Stimulated activated CD8-positive, alpha-beta memory T cell treated with anti-CD3 and anti-CD28 coated beads, Interleukin-4, amount 100 ng/mL, for 4 hours (primary cell): Measurements from ENCODE around the gene FAT1.

Source experiments
- DNase-seq, 2 donors: peaks; one replicate each; pipeline ENCODE4 v3.0.0-alpha.2; 2020; ENCODE audit warnings: low read depth in 2 of 2, low spot score in 1 of 2

Gene FAT1

GRCh38 chr4:186581421-186581820 is 142.2 kb downstream of the FAT1 start:
- no peak for DNase-seq

GRCh38 chr4:186580669-186581068 is 143.0 kb downstream of the FAT1 start:
- no peak for DNase-seq

- no peak for DNase-seq
Measured at GRCh38 chr4:186570193-186570996, 153.3 kb downstream of the FAT1 start.

- DNase-seq: no peak
Measured at GRCh38 chr4:186569533-186570192, 154.0 kb downstream of the FAT1 start.

GRCh38 chr4:186566068-186566467 is 157.6 kb downstream of the FAT1 start:
- DNase-seq: no peak

- no peak for DNase-seq
Measured at GRCh38 chr4:186563761-186564160, 159.9 kb downstream of the FAT1 start.

- DNase-seq: no peak
Measured at GRCh38 chr4:186561748-186562147, 161.9 kb downstream of the FAT1 start.

GRCh38 chr4:186560647-186561046 is 163.0 kb downstream of the FAT1 start:
- no peak for DNase-seq

GRCh38 chr4:186557486-186557885 is 166.2 kb downstream of the FAT1 start:
- DNase-seq: no peak

- no peak for DNase-seq
Measured at GRCh38 chr4:186557061-186557460, 166.6 kb downstream of the FAT1 start.

GRCh38 chr4:186554914-186555827 is 168.5 kb downstream of the FAT1 start, which contains the start of gene MTNR1A:
MTNR1A (minus strand) TSS chr4:186555567; CDS start chr4:186555365, 202 bp downstream.
- no peak for DNase-seq

- no peak for DNase-seq
Measured at GRCh38 chr4:186554539-186554913, 169.1 kb downstream of the FAT1 start.

- DNase-seq: no peak
Measured at GRCh38 chr4:186553717-186554116, 169.9 kb downstream of the FAT1 start.

- DNase-seq: no peak
Measured at GRCh38 chr4:186551849-186552248, 171.8 kb downstream of the FAT1 start.

- DNase-seq: no peak
Measured at GRCh38 chr4:186545436-186545835, 178.2 kb downstream of the FAT1 start.

- no peak for DNase-seq
Measured at GRCh38 chr4:186543206-186543605, 180.4 kb downstream of the FAT1 start.

- DNase-seq: no peak
Measured at GRCh38 chr4:186541801-186542200, 181.9 kb downstream of the FAT1 start.

- DNase-seq: no peak
Measured at GRCh38 chr4:186537843-186538521, 185.7 kb downstream of the FAT1 start.
